GM21723 (cell line): Measurements from ENCODE around the gene SLC39A1.
A peak's percentile ranks its signal among the peaks of the same experiment; 100 is the strongest.

Experiments
- ATAC-seq: cut with Tn5 transposase; IDR thresholded peaks from one replicate; pipeline ENCODE4 v1.9.1; 2021; ENCODE audit warnings: mild to moderate bottlenecking, moderate library complexity; ENCODE audit not compliant: unreplicated experiment

The SLC39A1 gene

DNA sequence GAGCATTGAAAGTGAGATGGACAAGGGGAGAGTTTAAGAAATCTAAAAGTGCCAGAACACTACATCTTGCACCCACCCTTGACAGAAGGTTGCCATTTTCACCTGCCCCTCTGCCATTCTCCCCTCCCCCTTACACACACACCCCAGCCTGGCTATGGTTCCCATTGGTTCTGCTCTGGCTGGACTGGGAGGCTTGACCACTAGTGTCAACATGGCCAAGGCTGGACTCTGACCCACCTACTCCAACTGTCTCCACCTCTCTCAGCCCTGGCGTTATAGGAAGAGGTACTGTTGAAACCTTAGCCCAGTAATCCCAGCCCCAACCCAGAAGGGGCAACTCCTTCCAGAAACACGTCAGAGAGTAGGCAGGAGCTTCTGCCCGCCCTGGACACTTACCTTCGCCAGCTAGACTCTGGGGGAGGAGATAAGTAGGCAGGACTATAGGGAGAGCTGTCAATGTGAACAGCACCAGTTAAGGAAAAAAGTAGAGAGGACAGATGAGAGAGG is 9.4 kb downstream of the SLC39A1 start:
- ATAC-seq = no peak

DNA sequence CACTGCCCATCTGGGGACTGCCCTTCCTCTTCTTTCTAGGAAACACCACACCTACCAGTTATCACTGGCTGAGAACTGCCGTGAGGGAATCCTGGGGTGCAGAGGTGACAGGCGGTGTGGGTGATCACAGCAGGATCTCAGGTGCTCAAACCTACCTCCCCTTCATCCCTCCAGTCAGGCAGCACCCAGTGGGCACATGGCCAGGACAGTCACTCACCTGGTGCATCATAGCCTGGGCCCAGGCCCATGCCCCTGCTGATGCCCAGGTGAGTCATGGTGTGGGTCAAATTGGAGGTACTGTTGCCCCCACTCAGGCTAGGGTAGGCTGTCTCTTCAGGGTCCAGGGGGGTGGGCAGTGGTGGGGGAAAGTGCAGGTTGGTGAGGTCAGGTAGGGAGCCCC is 11.5 kb downstream of the SLC39A1 start:
- no peak for ATAC-seq

DNA sequence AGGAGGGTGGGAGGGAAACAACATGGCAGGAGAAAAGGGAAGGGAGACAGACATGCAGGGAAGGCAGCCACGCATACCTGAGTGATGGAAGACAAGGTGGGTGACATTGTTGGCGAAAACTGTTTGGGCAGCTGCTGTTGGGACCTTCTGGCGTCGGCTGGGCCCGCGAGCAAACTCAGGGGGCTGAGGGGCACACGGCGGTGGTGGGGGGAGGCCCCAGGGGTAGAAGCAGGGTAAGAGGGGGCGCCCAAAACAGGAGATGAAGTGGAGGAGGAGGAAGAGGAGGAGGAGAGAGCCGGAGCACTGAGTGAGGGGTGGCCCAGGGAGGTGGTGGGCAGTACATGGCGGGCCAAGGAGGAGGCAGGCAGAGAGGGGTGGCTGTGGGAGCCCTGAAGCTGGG is 12.2 kb downstream of the SLC39A1 start:
- ATAC-seq = no peak

DNA sequence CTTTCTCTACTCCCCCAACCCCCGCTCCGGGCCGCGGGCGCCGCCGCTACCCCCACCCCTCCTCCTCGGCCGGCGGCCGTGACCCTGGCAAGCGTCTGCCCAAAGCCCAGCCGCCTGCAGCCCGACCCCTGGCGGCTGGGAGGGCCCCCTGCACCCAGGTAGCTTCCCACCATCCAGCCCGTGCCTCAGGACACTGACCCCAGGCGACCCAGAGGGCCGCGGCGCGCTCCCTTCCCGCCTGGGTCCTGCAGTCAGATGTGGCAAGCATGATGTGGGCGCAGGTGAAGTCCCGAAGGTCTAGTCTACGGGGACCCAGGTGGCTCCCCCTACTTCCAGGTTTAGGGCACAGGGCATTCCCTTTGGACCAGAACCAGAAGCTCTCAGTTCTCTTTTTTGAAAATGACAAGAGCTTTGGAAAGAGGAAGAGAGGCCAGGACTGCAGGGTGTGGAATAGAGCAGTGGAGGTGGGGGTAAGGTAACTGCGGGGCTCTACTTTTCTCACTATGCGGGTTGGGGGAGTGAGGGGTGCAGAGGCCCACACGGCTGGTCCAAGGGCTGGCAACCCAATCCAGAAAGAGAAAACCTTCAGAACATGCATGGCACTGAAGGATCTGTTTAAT is 16.6 kb downstream of the SLC39A1 start, which contains the start of gene DENND4B:
Gene DENND4B (minus strand): TSS at position 97 of the 620 bp plus-strand sequence. CDS start 2,344 bp downstream, outside the sequence.
- peak; percentile 73 for ATAC-seq

DNA sequence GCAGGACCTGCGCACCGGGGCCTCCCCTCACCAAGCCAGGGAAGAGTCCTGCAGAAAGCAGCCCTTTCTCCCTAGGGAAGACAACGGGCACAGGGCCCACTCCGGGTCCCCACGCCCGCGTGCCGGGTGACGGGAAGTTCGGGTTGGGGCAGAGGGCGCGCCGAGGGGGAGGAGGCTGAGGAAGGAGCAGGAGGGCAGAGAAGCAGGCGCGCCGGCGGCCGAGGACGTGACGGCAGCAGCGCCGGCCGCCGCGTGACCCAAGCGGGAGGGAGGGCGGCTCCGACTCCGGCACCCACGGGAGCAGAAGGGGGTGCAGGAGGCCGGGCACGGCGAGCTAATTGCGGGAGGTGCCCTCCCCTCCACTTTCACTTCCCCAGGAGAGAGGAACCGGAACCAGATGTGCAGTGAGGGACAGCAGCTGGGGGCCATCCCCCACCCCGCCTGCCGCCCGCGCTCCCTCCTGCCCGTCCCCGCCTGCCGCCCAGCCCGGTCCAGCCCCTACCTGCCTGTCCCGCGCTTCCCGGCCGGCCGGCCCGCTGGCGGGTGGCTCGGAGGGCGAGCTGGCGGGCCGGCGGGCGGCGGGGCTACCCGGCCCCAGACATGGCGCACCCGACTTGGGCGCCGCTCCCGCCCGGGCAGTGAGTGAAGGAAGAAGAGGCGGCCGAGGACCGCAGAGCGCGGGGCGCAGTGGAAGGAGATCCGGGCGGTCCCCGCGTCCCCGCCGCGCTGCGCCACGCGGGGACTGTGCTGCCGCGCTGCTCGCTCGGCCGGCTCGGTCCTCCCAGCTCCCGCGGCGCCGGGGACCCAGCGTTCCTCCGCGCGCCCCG is 17.3 kb downstream of the SLC39A1 start:
- peak; percentile 73 for ATAC-seq

DNA sequence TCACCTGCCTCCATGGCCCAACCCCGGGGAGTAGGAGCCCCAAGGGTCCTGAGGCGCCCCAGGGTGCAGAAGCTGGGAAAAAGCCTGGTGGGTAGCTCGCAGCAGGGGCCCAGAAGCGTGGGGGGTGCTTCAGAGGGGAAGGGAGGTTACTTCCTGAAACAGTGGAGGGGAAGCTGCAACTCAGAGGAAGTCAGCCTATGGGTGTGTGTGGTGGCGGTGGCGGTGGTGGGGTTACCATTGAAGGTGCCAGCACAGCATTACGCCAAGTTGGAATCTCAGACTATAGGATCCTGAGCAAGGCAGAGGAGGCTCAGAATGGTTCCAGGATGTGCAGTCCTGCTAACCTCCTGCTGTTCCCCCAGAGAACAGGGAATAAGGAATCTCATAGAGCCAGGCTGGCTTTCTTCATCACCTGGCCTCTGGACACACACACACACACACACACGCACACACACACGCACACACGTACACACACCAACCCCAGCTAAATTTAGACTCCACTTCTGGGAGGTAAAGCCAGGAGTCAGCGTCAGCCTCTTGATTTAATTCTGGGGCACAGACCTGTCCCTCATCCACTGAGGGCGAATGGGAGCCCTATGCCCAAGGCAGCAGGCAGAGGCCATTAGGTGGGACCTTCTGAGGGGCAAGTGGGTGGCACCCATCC is 18.1 kb downstream of the SLC39A1 start:
- ATAC-seq = peak; percentile 11

DNA sequence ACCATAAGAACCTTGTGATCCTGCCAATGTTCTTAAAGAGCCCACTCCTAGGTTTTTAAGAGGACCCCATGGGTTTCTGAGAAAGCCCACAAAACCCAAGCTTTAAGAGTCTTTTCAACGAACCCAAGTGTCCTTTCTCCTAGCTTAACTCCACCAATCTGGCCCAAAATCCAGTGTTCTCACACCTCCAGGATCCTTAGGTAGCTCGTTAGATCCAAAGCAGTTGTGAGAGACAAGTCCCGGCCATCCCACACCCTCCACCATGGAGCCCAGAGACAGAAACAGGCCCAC is 18.6 kb downstream of the SLC39A1 start:
- no peak for ATAC-seq

DNA sequence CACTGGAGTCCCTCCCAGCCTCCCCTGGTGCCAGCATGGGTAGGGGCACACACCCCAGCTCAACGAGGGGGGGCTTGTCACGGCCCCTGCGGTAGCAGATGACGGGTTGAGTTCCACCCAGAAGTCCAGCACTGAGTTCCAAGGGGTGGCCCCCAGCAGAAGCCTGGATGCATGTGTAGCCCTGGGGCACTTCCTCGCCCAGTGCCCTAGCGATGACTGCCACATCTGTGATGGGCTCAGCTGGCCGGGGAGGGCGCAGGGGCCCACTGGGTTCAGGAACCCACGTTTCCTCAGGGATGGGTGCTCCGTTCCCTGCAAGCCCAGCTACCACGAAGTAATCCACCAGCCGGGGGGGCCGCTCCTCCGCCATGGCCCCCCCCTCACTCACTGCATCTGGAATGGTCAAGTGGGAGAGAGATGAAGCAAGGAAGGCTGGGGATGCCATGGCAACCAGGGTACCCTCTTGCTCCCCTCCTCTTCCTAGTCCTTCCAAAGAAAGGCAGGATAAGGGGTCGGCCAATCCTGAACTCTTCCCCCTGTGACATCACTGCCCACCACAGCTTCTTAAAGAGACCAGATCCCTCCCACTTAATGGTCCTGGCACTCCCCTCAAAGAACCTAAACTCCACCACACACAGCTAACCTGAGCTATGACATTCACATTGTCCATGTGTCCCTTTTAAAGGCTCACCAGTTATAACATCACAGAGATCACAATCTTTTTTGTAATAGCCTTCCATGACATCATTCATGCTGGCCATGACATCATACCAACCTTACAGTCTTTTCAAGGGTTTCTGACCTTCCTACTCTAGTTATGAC is 19.1 kb downstream of the SLC39A1 start:
- ATAC-seq = no peak

DNA sequence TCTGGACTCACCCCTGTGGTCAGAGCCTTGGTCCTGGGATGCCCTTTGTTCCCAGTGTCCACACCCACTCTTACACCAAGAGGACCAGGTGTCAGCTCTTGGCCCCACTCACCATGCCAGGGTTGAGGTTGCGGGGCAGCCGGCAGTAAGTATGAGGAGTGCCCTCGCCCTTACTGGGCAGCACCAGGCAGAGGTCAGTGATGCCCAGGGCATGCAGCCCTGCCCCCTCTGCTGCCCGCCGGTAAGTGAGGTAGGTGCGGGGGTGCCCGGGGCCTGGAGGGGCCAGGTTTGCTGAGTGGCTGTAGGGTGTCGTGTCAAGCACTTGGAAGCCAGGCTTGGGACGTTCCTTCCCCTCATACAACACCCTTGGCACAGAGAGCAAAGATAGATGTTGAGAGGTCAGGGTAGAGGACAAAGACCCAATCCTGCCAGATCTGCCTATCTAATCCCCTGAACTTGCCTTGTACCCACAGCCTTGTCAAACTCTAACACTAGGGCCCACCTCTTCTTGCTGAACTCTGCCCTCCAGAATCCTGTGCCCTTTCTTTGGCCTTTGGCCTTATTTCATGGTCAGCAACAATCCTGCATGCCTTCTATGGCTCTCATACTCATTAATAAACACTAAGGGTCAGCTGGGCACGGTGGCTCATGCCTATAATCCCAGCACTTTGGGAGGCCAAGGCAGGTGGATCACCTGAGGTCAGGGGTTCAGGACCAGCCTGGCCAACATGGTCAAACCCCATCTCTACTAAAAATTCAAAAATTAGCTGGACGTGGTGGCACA is 20.4 kb downstream of the SLC39A1 start:
- no peak for ATAC-seq

DNA sequence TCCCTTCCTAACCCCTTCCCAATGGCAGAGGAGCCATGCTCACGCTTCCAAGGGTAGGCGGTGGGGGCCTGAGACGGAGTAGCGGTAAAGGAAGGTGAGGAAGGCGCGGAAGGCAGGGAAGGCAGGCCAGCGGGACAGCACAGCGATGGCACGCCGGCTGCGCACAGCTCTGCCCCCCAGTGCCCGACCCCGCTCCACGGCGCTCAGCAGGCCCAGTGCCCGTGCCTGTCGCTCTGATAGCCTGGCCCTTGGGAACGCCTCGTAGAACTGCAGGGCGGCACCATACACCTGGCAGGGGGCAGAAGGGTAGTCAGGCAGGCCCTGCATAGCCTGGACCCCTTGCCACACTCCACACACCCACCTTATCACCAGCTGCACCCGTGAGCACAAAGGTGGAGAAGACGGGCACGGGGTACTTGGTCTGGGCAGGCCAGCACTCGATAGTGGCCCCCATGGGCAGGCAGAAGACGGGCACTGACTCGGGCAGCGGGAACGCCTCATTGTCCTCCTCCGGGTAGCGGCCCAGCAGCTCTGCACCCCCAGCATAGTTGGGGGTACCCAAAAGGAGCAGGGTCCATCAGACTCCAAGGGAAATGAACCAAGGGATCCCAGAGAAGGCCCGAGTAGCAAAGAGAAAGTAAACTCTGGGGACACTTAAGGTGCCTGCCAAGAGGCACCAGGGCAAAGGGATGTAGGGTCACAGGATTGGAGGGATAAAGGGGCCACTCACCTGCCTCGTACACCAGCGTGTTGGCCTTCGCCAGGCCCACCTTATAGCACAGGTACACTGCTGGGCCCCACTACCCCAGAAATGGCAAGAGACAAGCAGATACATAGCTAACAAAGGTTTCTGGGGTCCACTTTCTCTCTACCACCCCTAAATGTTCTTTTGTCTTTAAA is 21.3 kb downstream of the SLC39A1 start:
- ATAC-seq = no peak

DNA sequence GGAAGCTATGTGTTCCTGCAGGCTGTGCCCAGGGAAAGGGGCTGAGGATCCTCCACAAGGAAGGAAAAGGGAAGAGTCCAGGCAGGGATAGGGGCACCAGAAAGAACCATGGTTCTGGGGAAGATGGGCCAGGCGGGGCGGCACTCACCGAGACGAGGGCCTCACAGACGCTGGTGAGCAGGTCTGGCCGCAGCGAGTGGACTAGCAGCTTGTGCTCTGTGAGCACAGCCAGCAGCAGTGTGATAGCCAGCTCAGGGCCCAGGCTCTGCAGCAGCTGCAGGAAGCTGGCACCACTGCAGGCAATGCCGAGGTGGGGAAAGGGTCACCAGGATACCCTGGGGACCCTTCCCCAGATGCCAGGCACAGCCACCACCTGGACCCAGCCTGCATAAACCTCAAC is 22.6 kb downstream of the SLC39A1 start:
- ATAC-seq = no peak

DNA sequence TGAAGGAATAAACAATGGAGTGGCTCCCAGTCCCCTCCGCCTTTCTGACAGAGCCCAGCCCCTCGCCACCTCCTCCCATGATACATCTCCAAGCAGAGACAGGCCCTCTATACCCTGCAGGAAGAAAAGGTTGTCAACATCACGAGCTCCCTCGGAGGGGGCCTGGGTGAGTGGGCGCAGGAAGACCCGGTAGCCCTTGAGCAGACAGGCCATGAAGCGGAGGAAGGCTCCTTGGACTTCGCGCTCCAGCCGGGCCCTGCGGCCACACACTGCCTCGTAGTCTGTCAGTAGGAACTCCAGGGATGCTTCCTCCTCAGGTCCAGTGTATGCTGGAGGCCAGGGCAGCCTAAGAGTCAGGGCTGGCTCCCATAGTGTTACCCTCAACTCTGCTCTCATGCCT is 23.9 kb downstream of the SLC39A1 start:
- no peak for ATAC-seq

DNA sequence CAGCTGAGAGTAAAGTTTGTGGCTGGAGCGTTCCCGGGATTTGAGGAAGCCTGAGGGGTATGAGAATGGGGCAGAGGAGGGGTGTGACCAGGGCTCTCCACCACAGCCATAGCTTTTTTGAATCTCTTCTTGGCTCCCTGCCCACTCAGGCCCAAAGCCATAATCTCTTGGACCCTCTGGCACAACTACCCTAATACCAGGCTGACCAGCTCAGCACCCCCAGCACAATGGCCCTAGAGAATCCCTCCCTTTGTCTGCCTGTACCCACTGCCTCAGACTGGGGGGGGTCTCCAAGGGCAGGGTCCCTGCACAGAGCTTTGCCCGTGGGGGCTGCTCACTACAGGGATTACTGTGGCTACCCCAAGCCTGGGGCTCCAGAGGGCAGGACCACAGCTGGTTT is 24.3 kb downstream of the SLC39A1 start:
- ATAC-seq = no peak

DNA sequence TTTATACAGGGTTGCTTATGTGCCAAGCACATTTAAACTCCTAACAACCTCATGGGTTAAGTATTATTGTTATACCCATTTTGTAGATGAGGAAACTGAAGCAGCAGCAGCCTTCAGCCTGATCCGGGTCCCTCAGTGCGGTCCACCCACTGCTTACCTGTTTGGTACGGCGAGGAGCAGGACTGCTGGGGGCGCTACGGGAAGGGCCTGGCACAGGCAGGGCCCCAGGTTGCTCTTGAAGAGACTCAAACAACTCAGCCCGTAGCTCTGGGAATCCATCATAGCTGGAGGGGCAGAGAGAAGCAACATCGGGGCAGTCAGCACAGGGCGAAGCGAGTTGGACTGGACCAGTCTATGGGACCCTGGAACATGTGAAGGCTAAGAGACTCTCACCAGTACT is 26.0 kb downstream of the SLC39A1 start:
- no peak for ATAC-seq

DNA sequence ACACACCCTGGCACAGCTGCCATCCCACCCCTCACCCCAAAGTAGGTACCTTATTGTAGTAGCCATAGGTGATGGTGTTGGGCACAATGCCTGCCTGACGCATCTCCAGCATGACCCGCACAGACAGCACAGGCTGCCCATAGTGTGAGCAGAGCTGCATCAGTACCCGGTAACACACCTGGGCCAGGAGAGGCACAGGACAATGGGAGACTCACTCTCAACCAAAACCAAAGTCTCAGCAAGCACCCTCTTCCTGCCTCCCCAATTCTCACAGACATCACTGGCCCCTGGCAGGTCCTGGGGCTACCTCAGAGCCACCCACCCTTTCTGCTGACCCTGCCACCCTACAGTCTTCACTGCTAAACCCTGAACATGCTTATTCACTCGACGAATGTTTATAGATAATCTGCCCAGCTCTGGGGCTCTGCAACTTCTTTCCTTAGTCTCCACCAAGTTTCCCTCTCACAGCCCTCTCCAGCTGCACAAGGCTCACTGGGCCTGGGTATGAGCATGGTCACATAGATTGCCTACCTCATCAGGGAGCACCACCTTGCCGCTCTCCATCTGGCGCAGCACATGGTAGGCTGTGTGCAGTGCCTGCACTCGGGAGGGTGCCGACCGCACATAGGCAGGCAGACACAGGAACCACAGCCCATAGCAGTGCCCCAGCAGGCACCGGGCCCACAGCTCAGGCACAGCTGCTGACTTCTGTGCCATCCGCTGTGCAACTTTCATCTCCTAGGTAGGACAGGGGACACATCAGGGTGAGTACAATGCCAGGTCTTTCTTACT is 27.1 kb downstream of the SLC39A1 start:
- no peak for ATAC-seq

DNA sequence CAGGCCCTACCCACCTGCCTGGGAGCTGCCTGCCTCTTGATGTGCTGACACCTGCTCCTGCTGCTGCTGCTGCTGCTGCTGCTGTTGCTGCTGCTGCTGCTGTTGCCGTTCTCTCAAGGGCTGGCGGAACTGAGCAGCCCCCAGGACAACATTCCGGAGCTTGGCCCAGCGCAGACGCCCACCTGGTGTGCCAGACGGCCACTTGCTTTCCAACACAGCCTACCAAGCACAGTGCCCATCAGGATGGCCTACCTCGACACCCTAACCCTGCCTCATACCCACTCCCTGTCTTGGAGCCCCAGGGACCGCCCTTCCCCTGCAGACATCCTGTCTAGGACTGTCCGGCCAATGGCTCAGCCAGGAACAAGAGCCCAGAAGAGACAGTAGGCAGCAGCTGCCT is 28.6 kb downstream of the SLC39A1 start:
- ATAC-seq = no peak

DNA sequence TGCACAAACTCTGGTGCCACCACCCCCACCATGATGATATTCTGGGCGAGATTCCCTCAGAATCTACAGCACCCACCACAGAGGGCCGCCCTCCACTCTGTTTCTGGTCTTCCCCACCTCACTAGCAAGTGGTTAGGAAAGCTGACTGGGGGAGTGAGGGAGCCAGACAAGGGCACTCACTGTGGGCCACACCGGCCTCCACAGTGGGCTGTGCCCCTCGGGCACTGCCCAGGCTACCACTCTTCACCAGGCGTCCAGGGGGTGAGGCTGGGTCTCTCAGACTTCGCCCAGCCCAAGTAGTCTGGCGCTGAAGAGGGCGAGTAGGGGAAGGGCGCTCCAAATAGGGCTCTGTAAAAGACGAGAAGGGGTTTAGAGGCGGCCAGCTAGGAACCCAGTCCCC is 29.4 kb downstream of the SLC39A1 start:
- no peak for ATAC-seq

DNA sequence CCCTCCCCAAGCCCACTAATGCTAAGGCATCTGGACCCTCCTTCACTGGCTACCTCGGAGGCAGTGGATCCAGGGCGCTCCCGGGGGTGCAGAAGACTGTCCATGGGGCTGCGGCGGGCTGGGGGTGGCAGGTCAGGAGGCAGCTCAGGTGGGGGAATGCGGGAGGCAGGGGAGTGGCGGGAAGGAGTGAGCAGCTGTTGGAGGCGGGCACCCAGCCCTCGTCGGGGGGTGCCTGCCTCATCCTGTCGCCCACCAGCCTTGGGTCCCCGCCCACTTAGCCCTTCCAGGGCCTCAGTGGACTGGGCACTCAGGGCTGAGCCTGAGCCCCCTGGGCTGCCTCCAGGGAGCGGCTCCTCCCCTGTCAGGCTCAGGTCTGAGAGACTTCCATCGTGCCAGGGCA is 29.9 kb downstream of the SLC39A1 start:
- no peak for ATAC-seq
